ENCODE measurements around the gene PPP1R13B.

The PPP1R13B gene

DNA sequence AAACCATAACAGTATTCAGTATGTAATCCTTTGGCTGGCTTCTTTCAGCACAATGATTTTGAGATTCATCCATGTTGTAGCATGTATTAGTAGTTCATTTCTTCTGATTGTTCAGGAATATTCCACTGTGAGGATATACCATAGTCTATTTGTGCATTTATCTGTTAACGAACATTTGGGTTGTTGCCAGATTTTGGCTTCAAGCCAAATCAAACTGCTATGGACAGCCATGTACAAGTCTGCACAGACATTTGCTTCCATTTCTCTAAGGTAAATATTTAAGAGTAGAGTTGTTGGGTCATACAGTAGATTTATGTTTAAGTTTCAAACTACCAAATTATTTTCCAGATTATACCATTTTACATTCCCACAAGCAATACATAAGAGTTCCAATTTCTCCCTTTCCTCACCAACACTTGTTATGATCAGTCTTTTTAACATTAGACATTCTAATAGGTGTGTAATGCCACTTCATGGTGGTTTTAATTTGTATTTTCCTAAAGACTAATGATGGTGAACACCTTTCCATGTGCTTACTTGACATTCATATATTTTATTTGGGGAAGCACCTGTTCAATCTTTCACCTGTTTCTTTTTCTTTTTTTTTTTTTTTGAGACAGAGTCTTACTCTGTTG lies 75.2 kb downstream of the PPP1R13B start:
- DNase-seq = no peak

DNA sequence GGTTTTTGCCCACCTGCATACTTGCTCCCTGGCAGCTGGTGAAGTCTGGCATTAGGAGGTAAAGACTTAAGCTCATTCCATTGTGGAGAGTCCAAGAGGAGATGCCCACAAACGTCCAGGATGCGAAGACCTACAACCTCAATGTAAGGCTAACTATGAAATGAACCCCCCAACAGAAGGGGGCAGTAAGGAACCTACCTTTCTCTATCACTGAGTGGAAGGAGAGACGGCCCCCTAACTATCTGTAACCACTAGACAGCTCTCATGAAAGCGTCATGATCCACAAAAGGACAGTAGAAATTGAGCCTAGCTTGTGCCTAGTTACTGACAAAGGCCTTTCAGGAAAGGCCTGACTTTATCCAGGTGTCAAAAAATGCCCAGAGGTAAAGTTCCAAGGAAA lies 76.5 kb downstream of the PPP1R13B start:
- DNase-seq = no peak

DNA sequence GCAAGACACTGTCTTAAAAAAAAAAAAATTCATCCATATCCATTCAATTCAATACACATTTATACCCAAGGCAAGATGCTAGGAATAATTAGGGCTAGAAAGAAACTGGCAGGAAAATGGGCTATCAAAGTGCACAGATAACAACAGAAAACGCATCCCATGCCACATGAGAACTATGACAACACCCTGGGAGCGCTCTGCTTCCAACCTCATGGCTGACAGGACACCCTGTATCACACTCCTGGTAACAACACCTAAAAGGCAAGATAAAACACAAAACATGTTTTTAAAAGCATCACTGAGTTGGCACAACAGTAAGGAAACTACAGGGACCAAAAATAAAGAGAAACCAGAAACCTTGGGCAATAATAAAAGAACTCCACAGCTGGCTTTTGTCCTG lies 76.9 kb downstream of the PPP1R13B start:
- no peak for DNase-seq

DNA sequence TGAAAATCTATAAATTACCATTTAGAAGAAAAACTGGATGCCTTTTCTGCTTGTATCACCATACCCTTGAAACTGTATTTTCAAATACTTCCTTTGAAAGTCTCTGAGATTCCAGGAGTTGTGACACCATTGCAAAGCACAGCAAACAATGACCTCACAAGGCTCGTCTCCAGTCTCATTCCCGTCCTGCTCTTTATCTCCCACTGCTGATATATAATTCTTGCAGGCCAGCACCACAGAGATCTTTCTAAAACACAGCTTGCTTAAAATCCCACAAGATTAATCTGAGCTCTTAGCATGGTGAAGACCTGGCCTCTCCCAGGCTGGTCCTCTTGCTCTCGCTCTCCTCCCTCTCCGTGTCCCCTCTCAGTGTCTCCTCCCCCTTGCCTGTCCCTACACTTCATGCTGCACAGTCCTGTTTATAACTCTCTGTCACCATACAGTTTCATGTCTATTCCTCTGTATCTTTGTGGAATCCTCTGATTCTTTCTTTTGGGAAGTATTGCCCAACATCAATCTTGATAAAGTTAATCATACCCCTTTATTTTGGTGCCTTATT lies 80.0 kb downstream of the PPP1R13B start:
- no peak for DNase-seq

DNA sequence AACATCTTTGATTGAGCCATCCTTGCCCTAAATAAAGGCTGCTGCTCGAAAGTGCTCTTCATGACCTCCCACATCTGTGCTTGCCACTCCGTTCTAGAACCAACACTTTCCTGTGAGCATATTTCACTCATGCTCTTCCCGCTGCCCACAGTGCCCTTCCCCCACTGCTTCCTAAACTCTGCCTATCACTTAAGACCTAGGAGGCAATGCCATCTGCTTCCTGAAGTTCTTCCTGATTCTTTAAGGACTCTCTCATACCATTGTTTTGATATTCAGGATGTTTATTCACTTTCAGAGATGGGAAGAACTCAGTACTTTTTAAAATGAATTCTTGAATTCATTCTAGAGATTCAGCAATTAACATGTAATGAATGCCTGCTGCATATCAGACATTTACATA lies 81.8 kb downstream of the PPP1R13B start:
- DNase-seq = no peak

DNA sequence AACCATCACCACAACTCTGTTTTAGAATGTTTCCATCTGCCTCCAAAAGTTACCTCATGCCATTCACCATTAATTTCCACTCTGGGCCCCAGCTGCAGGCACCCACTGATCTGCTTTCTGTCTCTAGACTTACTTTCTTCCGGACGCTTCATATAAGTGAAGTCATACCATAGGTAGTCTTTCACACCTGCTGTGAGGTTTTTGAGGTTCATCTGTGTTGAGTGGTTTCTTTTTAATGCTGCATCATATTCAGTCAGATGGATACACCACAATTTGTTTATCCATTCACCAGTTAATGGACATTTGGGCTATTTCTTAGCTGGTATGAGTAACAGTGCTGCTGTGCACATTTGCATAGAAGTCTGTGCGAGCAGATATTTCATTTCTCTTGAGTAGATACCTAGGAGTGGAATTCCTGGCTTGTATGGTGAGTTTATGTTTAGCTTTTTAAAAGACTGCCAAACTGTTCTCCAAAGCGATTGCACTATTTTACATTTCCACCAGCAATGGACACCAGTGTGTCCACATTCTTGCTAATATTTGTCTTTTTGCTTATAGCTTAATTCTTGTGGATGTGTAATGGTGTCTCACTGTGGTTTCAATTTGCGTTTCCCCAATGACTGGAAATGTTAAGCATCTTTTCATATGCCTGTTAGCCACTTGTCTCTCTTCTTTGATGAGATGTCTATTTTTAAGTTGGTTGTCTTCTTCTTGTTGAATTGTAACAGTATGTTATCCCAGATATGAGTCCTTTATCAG lies 83.5 kb downstream of the PPP1R13B start:
- no peak for DNase-seq

DNA sequence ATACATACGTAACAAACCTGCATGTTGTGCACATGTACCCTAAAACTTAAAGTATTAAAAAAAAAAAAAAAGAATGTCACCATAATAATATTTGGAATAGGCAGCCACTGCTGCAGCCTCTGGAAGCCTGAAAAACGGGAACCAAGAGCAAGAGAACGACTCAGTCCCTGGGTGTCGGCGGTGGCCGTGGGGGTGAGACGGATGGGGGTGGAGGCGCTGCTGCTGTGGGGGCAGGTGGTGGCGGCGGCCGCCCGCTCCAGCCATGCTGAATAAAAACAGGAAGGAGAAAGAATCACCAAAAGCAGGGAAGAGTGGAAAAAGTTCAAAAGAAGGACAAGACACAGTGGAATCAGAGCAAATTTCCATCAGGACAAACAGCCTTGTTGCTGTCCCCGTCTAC lies 84.8 kb downstream of the PPP1R13B start:
- DNase-seq = no peak

DNA sequence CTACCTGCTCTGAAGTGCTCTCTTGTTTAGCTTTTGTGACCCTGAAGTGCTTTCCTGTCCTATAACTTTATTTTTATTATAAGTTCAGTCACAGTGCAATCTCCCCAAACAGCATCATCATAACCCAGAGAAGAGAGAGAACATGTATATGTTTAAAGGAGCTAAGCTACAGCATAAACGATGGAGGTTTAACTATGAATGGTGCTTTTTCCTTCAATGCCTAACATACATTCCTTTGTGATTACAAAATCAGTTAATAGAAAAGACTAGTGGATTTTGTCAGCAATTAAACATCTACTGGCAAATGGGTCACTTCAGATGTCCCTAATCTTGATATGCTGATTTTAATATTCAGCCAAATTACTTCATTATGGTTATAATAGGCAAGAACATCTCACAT lies 85.3 kb downstream of the PPP1R13B start:
- no peak for DNase-seq

DNA sequence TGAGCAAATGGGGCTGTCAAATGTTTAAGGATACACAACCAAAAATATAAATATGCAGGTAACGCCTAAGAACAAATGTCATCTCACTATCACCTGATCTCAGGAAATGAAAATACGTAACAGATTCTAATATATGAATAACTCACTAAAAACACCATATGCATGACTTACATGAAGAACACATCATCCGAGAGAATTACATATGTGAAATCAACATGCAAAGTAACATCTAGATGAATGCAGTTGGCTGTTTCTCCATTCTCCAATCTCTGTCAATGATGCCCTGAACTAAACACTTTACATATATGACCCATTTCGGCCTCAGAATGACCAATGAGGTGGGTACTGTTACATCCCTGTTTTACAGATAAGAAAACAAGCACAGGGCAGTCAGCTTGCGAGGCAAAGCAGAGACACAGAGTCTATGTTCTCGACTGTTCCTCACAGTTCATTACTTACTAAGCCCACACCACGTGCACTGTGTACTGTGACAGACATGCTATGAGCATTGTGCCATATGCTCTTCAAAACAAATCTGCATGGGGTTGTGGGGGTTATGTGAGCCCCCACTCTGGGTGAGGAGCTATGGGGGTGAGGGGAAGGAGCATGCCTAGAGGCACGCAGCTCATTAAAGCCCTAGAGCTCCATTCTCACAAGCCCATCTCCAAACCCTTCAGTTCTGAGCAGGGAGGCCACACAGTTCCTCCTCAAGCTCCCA lies 89.2 kb downstream of the PPP1R13B start:
- DNase-seq = no peak

DNA sequence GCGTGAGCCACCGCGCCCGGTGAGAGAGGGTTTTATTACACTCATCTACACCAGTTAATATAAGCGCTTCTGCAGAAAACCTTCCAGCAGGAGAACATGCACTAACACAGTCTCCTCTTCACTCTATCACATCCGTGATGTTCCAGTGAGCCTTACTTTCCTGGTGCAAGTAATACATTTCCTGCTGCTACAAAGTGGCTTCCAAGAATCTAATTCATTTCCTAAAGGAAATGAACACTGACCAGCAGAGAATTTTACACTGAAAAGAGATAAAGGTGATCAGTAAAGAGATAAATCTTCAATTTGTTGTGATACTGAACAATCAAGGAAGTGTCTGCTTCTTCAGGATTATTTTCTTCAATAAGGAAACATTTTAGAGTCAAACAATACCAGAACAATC lies 92.3 kb downstream of the PPP1R13B start:
- DNase-seq = no peak

DNA sequence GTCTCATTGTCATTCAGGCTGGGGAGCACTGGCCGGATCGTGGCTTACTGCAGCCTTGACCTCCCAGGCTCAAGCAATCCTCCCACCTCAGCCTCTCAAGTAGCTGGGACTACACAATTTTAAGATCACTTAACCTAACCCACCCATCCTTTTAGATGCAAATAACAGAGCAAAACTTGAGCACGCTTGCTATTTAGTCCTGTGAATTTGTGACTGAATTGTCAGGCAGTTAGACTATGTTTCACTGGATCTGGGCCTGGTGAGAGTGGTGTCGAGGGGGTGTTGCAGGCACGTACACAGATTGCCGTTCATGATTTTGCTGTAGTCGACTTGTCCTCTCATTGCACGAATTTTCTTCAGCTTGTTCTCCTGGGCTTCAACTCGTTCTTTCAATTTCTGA lies 93.6 kb downstream of the PPP1R13B start:
- DNase-seq = no peak

DNA sequence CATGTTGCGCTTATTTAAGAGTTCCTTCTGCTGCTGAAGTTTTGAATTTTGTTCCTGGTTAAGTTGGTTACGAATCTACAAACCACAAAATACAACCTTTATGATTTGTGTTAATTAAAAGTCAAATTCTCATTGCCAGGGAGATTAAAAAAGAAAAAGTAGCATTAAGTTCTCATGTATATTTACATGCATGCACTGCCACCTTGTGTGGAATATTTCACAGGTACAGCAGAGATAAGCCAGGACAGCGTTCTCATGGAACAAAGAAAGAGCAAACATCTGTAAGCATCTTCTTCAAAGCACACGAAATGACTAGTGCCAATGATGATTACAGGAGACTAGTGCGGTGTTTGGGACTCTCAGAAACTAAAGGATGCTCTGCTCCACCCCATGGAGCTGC lies 97.5 kb downstream of the PPP1R13B start:
- DNase-seq = no peak

DNA sequence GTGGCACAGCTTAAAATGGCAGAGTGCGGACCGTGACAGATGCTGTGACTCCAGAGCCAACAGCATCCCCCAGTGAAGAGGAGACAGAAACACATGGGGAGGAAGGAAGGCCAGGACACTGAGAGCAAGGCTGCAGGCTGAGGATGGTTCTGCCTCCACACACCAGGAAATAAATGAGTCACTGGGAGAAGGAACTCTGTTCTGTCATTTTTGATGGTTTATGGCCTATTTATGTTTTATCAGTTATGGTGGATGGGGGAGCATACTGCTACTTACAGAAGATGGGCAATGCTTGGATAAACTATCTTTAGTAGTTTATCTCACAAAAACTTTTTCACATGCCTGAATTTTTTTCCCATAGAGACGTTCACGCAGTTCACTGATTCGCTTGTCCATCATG lies 97.9 kb downstream of the PPP1R13B start:
- no peak for DNase-seq

DNA sequence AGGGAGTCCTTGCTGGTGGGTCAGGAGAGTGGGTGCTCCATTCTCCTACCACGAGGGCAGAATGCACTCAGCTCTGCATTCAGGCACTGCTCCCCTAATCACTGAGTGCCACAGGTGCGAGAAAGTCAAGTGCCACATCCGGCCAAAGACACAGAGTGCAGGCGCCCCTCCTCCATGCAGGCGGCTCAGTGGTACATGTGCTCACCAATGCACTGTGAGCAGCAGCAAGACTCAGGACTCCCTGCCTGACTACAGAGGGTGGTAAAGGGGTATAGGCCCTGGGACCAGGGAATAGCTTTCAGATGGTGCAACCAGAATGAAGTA lies 98.9 kb downstream of the PPP1R13B start:
- DNase-seq = no peak

DNA sequence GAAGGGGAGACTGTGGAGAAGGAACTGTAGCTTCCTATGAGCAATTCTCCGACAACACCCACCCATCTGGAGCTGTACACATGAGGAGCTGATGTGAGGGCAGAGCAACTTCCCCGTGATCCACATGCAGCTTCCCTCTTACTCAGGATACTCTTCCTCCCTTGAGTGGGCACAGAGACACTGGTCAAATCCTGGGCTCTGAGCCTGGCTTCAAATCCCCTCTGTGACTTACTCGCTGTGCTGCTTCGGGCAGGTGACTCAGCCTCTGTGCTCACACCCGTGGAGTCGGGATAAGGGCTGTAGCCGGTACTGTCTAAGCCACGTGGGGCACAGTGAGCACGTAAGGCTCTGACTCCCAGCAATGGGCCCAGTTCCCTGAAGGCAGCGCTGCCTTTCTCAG lies 100.7 kb downstream of the PPP1R13B start:
- no peak for DNase-seq

DNA sequence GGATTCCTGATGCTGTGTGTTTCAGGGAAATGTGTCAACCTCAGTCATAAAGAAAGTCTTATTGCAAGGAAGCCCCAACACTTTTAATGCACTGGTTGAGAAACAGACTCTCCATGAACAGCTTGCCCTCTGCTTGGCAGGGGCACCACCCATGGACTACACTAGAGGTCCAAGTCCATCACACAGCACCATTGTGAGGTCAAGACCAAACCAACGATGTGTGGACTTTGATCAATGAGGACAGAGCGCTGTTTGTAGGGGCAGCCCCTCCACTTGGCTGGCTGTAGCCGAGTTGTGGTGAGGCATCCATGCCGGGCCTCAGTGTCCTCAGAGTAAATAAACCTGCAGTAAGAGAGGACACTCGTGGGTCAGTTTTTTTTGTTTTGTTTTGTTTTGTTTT lies 102.0 kb downstream of the PPP1R13B start:
- DNase-seq = no peak

DNA sequence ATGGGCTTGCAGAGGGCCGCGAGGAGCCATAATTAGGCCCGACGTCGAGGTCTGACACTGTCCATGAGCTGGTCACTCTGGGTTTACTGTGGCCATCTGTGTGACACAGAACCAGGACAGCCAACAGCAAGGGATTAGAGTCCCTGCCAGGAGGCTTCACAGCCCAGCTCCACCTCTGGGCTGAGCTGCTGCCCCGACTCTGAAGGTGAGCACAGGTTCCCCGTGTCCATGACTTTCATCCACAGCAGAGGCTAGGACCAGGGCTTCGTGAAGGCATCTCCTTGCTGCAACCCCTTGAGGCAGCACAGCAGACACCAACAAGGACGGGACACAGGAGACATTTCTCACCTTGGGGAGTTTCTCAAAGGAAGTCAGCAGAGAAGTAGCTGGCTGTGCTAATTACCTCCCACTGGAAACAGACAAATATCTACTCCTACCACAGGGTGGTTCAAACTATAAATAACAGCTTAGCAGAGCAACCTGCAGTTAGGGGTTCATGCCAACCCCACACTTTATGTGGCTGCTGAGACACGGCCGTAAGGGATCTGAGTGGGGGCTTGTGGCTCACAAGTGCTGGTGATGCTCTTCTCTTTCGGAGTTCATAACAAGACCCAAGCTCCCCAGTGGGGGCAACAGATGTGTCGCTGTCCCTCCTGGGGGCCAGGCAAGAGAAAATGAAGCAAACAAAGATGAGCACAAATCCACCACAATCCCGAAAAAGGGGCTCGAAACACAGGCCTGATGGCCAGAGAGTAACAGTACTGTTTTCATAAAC lies 102.6 kb downstream of the PPP1R13B start:
- no peak for DNase-seq

DNA sequence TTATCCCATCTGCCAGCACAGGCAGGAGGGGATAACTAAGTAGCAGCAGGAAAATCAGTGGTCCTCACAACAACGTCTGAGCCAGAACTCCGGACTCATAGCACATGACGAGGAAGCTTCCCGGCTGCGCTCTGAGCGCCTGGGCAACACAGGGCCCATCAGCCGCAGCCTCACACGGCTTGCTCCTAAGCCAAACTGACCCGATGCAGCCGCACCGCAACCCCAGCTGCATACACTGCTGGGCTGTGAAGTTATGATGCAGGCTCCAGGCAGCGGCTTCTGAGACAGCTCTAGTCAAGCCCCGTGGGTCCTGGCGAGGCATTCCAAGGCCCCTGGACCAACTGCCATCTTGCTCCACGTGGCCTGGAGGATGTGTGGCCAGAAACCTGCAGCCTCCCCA lies 103.7 kb downstream of the PPP1R13B start:
- no peak for DNase-seq

DNA sequence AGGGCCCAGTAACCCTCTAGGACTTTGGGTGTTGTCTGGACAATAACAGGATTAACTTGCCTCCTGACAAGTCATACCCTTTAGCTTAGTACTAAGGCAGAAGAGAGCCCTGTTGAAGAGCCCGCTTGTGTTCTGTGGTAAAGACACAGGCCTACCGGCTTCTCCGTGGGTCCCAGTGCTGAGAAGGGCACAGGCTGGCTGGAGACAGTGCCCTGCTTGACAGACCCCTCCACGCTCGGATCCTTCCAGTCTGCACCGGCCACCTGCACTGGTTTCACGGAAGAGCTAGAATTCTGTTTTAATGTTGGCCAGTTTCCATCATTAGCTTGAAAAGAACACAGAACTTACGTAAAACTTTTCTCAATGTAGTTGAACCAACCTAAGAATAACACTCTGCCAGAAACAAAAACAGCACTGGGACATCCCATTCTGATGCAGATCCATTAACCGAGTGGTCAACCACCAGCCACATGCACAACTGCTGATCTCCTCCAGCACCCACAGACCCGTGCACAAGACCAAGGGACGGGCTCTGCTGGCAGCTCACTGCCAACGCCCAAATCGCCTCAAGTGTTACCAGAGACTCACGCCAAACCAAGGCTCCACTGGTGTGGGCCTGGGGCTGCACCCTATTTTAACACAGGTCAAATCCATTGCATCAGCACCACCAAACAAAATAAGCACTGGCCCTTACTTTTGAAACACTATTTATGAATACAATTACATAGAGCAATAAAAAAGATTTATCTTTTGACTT lies 104.7 kb downstream of the PPP1R13B start:
- no peak for DNase-seq

DNA sequence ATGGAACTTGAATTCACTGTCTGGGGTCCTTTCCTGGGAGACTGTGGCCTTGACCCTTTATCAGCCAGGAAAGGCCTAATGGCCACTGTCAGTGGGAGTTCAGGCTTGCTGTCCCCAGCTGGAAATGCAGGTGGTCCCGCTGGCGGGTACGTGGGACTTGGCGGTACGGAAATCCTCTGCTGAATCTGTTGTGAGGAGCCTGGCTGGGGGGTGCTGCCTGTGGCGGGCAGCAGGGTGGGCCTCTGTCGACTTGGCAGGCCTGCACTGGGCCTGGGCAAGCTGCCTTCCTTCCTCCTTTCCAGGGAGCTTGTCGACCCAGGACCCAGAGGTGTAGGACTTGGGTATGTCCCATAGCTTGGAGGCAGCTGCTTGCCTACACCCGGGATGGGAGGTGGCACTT lies 105.5 kb downstream of the PPP1R13B start:
- no peak for DNase-seq

DNA sequence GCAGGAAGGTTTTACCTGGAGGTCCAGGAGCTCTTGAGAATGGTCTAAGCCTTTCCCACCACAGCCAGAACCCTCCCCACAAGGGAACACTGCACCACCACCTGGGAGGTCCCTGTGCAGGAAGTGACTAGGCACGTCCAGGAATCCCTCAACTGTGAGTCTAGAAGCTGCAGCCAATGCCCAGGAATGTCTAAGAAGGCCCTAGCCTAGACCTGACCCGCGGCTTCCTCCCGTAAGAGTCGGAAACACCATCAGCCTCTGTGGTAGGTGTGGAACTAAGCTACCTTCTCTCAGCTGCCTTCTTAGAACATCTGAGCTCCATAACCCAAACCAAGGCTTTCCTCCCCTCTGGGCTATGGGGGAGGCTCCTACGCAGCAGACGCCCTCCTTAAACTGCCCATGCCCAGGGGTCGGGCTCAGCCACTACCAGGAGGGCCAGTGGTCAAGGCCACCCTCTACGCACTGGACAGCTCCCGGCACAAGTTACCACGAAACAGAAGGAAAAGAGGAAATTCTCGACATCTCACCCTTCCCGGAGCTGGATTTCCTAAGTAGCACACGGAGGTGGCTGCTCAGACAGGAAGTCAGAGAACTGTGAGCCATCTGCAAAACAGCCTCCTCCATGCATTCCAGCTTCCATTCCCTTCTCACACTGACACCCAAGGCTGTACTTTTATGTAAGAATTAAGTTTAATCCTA lies 106.2 kb downstream of the PPP1R13B start:
- DNase-seq = no peak

Data from amniotic stem cell (primary cell).